ENCODE measurements around the gene KNOP1.

- TF ChIP-seq CTCF (IDR thresholded peaks at IDR 0.05) (no peak), POLR2A (IDR thresholded peaks at IDR 0.05) (no peak), POLR2AphosphoS5 (IDR thresholded peaks at IDR 0.05) (no peak)
These were observed 25.8 kb upstream of the KNOP1 start for GRCh38 chr16:19743816-19744159.
